ENCODE measurements around the gene PPP4R2. TPM values are rescaled to one million over a fixed set of nuclear protein-coding genes. Genes with fewer than 3 reads are reported as not detected.

PPP4R2 gene
- total and polyA plus RNA-seq, 2 of the 8 experiments (the other 6 are each of a cell fraction or from before 2014, with no cell fraction given), result 11.5 to 89.9 TPM

DNA sequence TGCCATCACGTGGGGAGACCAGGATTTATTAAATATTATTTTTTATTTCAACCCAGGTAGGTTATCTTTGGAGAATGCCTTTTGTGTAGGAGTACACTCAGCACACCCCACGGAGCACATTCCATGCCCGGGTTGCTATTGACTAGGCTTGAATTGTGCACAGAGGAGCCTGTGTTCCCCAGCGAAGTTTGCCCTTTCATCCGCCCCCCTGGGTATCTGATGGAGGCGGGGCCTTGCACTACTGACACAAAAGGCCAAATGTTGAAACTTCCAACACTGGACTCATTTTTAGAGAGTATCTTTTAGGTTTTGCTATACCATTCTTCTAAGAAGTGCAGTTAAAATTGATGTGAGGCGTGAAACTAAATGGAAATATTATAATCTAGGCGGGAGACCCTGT, 39.3 kb upstream of the PPP4R2 start:
- POLR2A ChIA-PET (ENCODE audit: partially characterized antibody), result no interaction called here
- DNase-seq (ENCODE audit: low read depth in 1 of 2, low spot score in 2 of 2), result no peak
- no peak overlapping the region for H3K4ac ChIP-seq (replicated peaks; ENCODE audit: insufficient read length, low read depth, low read length)
- TF ChIP-seq SIRT6 (IDR thresholded peaks at IDR 0.05; ENCODE audit: low read length) (no peak), PHF8 (conservative IDR thresholded peaks at IDR 0.05; ENCODE audit: low read depth, low read length) (no peak)

More for the DNA sequence above, 39.3 kb upstream of the PPP4R2 start:
- H3K9ac ChIP-seq (replicated peaks in 1 of 4; ENCODE audit: extremely low read depth in 1 of 4, low read depth in 3 of 4, low read length in 3 of 4), result no peak overlapping the region
- H3K79me1 ChIP-seq (ENCODE audit: low read depth, low read length), result no peaks in the 10 kb centered on the region
- H2AFZ ChIP-seq (ENCODE audit: low read length), result no peak overlapping the region
- H3K27me3 ChIP-seq (replicated peaks in 1 of 4; ENCODE audit: control insufficient read depth in 3 of 4, extremely low read depth in 1 of 4, insufficient read depth in 3 of 4, low read length in 3 of 4), result no peaks in the 10 kb centered on the region
- no peak overlapping the region for H2BK5ac ChIP-seq (ENCODE audit: low read depth, low read length)
- no peaks in the 10 kb centered on the region for H3K9me3 ChIP-seq (ENCODE audit: insufficient read depth in 2 of 2, low read depth in 1 of 2, low read length in 1 of 2)
- H3K4me2 ChIP-seq (ENCODE audit: insufficient read depth in 1 of 2, low read depth in 2 of 2, low read length in 2 of 2), result 0 out of 4 replicates have a peak overlapping the region, but pooled peaks of 1 of the 2 experiments have one; percentile 21
- no peak overlapping the region for H4K91ac ChIP-seq (replicated peaks; ENCODE audit: insufficient read length, low read length)
- CTCF ChIA-PET (ENCODE audit: partially characterized antibody), result interaction anchor here (0.7 kb wide), 1 partner anchor 617 kb away, joined by 3 read pairs; no protein-coding TSS in a partner anchor
- no peak overlapping the region for H2BK20ac ChIP-seq (ENCODE audit: low read length)
- H3K79me2 ChIP-seq (ENCODE audit: control insufficient read depth in 1 of 2, insufficient read depth in 2 of 2, low read length in 2 of 2), result no peaks in the 10 kb centered on the region
- H2BK12ac ChIP-seq (ENCODE audit: low read depth, low read length), result no peak overlapping the region
- H2BK120ac ChIP-seq (replicated peaks; ENCODE audit: low read depth, low read length), result no peak overlapping the region
- FAIRE-seq, result no peak
- no peak overlapping the region for H3K14ac ChIP-seq (ENCODE audit: insufficient read length)
- H3K23me2 ChIP-seq (ENCODE audit: low read depth, low read length), result no peaks in the 10 kb centered on the region; the same call in 1 of the 2 replicates
- no peak overlapping the region for H3K23ac ChIP-seq (ENCODE audit: insufficient read length)
- no peaks in the 10 kb centered on the region for H3K36me3 ChIP-seq (ENCODE audit: control insufficient read depth in 2 of 4, insufficient read depth in 4 of 4, low read length in 3 of 4)
- H3K4me3 ChIP-seq (ENCODE audit: extremely low read depth in 1 of 4, insufficient read depth in 2 of 4, low read depth in 3 of 4, low read length in 4 of 4), result no peak overlapping the region
- peaks cover 0 to 7% (median 2%) of the 10 kb centered on the region in 4 experiments; a peak in 2 of 7 replicates for H3K4me1 ChIP-seq (replicated peaks in 1 of 4; ENCODE audit: control insufficient read depth in 3 of 4, insufficient read depth in 4 of 4, low read length in 3 of 4)
- no peak overlapping the region for H4K5ac ChIP-seq (ENCODE audit: insufficient read length, low read depth, low read length)
- H3K27ac ChIP-seq (ENCODE audit: low read depth, low read length), result no peak overlapping the region
- H2BK15ac ChIP-seq (ENCODE audit: low read length), result no peak overlapping the region
- H3K18ac ChIP-seq (ENCODE audit: extremely low read depth, low read length), result no peak overlapping the region
- H2AK5ac ChIP-seq (ENCODE audit: low read depth, low read length), result no peak overlapping the region
- no peaks in the 10 kb centered on the region for H4K20me1 ChIP-seq (replicated peaks in 1 of 2; ENCODE audit: control insufficient read depth in 1 of 2, insufficient read depth in 2 of 2, low read length in 2 of 2)
- no peak overlapping the region for H3K56ac ChIP-seq (replicated peaks; ENCODE audit: insufficient read length, low read depth, low read length)
- 76% methylated on average over 8 of the region's 8 CpGs; no CpG with 5 or more reads in 1 of the 2 experiments for WGBS, 2 experiments (ENCODE audit: extremely low coverage in 1 of 2, insufficient coverage in 1 of 2, insufficient read length in 1 of 2, insufficient replicate concordance in 2 of 2, low coverage in 1 of 2, low lambda C conversion rate in 2 of 2, missing lambda C conversion rate in 1 of 2)
- H4K8ac ChIP-seq (ENCODE audit: extremely low read depth, insufficient read depth, low read length), result no peak overlapping the region

All from H1 (cell line).